Stomach smooth muscle (tissue), 2 donors: ENCODE measurements around the gene ZNRF3.
"Not testable (repeated sequence)": the region's sequence is repeated elsewhere in the genome, so short reads cannot be mapped to it uniquely, and the experiment has no call there.

ENCODE experiments used
- H3K27ac ChIP-seq: one replicate; pipeline ENCODE4 v1.7.0; 2013; ENCODE audit warnings: mild to moderate bottlenecking, low read length, inconsistent platforms
- H3K27me3 ChIP-seq, 2 donors: one replicate each; pipeline ENCODE4 v1.7.0; 2013; ENCODE audit warnings: low read length in 2 of 2; ENCODE audit not compliant: insufficient read depth in 2 of 2, control insufficient read depth in 1 of 2
- H3K36me3 ChIP-seq, 2 donors: one replicate each; pipeline ENCODE4 v1.7.0; 2013; ENCODE audit warnings: low read length in 2 of 2; ENCODE audit not compliant: control insufficient read depth in 2 of 2, insufficient read depth in 2 of 2
- H3K4me1 ChIP-seq: one replicate; pipeline ENCODE4 v1.7.0; 2013; ENCODE audit warnings: low read length; ENCODE audit not compliant: control insufficient read depth, insufficient read depth
- H3K4me3 ChIP-seq, 2 donors: one replicate each; pipeline ENCODE4 v1.7.0; 2013; ENCODE audit warnings: low read length in 2 of 2
- H3K9ac ChIP-seq, 2 donors: one replicate each; pipeline ENCODE4 v1.7.0; 2013; ENCODE audit warnings: low read length in 2 of 2, mild to moderate bottlenecking in 1 of 2
- H3K9me3 ChIP-seq, 2 donors: one replicate each; pipeline ENCODE4 v1.7.0; 2013; ENCODE audit warnings: low read length in 2 of 2; ENCODE audit not compliant: control insufficient read depth in 2 of 2
- donor health status: healthy.
- donor health status: Pancreatic carcinoma.

The ZNRF3 gene

DNA sequence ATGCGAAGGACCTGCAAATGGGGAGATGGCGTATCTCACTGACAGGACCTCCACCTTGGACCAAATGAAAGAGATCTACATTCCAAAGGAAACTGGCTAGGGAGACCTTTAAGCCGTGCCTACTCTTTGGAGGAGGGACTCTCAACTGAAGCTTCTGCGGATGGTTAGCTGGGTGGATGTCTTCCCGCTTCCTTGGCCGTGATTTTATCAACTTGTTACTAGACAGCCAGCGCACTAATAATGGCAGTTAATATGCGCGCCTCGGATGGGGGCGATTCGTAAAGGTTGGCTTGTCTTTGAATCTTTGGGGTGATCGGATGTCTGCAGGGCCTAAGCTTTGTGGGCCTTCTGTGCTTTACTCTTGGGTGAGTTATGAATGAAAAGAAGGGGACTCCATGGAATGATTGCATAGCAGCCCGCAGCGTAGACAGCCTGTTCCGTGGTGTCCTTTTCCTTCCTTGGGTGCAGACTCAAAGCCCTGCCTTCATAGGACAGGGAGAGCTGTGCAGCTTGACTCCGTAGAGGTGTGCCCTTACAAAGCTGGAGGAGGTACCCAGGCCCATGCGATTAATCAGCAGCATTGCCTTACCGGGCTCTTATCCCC is 1.5 kb downstream of the ZNRF3 start:
- no peaks in the 10 kb centered on the region for H3K36me3 ChIP-seq
- H3K27me3 ChIP-seq = no peaks in the 10 kb centered on the region
- H3K27ac ChIP-seq = no peak overlapping the region
- H3K4me3 ChIP-seq = peak overlapping the region; percentile 72 to 80
- peak overlapping the region; percentile 36 to 51 for H3K9ac ChIP-seq
- H3K4me1 ChIP-seq = peaks cover 18% of the 10 kb centered on the region
- no peaks in the 10 kb centered on the region for H3K9me3 ChIP-seq

DNA sequence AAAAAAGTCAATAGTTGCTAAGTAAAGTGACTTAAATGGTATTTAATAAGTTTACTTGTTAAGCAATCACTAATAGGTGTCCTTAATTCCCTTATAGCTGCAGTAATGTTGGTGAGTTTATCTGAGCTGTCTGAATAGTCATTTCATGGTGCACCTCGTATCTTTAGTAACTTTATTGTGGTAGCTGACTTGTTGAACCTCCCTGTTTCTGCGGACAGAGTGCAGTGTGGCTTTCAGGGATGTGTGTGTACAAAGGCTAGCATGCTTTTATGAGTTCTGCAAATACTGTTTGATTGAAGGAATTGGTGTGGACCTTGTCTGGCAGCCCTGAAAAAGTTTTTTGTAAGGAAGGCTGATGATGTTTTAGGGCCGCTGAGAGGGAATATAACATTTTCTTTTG is 2.6 kb downstream of the ZNRF3 start:
- no peaks in the 10 kb centered on the region for H3K36me3 ChIP-seq
- no peak overlapping the region for H3K27ac ChIP-seq
- no peaks in the 10 kb centered on the region for H3K9me3 ChIP-seq
- no peak overlapping the region for H3K9ac ChIP-seq
- peaks cover 18% of the 10 kb centered on the region for H3K4me1 ChIP-seq
- no peaks in the 10 kb centered on the region for H3K27me3 ChIP-seq
- H3K4me3 ChIP-seq = no peak overlapping the region

DNA sequence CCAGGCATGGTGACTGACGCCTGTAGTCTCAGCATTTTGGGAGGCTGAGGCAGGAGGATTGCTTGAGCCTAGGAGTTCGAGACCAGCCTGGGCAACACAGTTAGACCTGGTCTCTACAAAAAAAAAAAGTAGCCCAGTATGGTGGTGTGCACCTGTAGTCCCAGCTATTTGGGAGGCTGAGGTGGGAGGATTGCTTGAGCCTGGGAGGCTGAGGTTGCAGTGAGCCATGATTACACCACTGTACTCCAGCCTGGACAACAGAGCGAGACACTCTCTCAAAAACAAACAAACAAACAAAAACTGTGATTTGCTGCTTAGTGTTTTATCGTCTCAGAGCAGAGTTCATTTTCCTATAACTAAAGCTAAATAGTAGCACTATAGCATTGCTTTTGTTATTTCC is 3.3 kb downstream of the ZNRF3 start:
- not testable (repeated sequence) for H3K4me3 ChIP-seq, H3K9me3 ChIP-seq, H3K27ac ChIP-seq, H3K9ac ChIP-seq, H3K27me3 ChIP-seq, H3K36me3 ChIP-seq
- H3K4me1 ChIP-seq = peaks cover 18% of the 10 kb centered on the region

DNA sequence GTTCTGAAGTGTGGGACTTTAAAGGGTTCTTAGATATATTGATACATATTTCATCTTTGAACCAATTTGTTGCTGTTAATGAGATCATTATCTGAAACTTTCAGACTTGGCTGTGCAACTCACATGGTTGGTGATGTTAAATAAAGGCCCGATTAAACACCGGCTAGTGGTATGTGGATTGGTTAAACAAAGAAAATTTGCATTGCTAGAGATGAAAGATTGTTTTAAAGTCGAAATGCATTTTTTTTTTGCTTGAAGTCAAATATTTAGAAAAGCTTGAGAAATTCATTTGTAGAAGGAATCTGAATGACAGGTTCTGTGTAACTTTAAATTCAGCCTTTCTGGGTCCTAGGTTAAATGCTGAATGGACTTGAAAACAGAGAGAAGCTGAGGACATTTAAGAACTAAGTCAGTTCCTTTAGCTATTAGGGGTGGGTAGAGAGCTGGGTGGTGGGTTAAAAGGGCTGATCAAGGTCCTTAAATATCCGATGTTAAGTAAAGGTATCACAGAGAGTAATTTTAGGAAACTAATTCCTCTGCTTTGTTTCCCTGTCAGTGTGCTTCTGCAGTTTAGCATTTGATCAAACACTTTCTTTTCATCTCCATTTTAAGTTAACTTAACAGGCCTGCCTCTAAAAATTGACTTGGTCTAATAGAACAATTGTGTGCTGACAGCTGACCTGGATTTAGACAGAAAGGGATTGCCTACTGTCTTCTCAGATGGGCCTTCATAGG is 4.5 kb downstream of the ZNRF3 start:
- Histone ChIP-seq H3K27ac (no peak overlapping the region), H3K4me1 (peaks cover 23% of the 10 kb centered on the region), H3K9ac (no peak overlapping the region), H3K4me3 (no peak overlapping the region), H3K27me3 (no peaks in the 10 kb centered on the region), H3K36me3 (no peaks in the 10 kb centered on the region), H3K9me3 (no peaks in the 10 kb centered on the region)

DNA sequence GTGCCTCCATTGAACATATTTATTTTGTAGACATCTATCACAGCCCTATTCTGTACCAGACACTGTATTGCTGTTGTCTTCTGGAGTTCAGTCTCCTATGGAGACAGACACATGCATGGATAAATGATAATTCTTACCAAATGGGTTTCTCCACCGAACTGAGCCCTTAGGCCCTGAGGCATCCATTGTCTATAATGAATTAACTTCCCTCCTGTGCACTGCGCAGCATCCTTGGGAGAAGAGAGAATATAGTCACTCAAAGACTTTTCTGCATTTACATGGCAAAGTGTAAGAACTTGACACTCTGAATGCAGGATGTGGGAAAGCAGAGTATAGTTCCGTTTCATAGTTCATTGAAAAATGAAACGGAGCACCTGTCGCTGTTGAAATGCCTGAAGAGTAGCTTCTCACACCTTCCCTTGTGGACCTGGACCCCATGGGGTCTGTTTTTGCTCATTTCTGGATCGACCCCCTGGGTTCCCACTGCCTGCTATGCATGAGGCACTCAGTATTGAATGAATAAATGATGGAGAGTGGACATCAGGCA is 6.2 kb downstream of the ZNRF3 start:
- H3K9ac ChIP-seq = no peak overlapping the region
- no peaks in the 10 kb centered on the region for H3K9me3 ChIP-seq
- H3K4me1 ChIP-seq = peaks cover 21% of the 10 kb centered on the region
- no peaks in the 10 kb centered on the region for H3K36me3 ChIP-seq
- H3K27ac ChIP-seq = no peak overlapping the region
- no peaks in the 10 kb centered on the region for H3K27me3 ChIP-seq
- H3K4me3 ChIP-seq = no peak overlapping the region

DNA sequence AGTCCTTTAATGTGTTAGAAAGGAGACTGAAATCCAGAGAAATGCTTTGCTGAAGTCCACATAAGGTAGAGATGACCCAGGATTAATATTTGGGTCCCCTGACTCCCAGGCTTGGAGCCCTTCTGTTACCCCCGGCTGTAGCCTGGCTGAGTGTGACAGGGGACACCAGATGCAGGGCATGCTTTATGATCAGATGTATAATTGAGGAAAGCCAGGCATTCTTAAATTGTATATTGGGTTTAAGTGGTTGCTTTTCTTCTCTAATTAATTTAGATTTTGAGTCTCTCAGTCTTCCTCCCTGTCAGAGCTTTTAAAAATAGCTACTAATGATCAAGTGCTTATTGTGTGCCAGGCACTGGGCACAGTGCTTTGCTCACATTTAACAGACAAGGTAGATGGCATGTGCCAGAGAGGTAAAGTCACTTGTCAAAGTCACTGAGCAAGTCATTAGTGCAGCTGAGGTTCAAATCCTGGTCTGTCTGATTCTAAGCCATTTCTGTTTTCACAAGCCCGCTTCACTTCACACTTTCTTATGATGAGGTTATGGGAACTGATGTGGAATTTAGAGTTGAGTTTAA is 7.9 kb downstream of the ZNRF3 start:
- H3K9me3 ChIP-seq = no peaks in the 10 kb centered on the region
- H3K27me3 ChIP-seq = no peaks in the 10 kb centered on the region

DNA sequence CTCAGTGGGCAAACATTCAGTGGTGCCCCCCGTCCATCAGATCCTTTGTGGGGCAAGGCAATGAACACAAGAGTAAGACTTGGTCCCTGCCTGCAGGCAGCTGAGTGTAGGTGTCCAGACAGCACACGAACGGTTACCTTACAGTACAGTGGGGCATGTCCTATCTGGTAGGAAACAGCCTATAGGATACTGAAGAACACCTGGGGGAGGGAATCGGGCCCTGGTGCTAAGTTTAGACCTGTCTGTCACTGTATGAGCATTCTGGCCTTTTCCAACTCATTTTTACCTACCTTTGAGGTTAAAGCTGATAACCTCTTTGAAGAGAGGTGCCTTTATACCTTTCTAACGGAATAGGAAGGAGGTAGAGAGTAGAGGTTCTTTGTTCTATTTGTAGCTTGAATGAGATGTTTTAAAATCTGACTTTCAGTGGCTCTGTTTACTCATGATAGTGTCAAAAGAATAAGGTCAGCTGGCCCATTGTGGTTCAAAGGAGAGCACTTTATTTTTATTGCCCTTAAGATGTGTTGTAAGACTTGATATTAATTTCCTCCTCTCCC is 8.9 kb downstream of the ZNRF3 start:
- H3K27ac ChIP-seq = no peak overlapping the region

More for the DNA sequence above, 7.9 kb downstream of the ZNRF3 start:
- Histone ChIP-seq H3K36me3 (no peaks in the 10 kb centered on the region), H3K27ac (no peak overlapping the region), H3K4me1 (peaks cover 17% of the 10 kb centered on the region), H3K4me3 (no peak overlapping the region), H3K9ac (no peak overlapping the region)

DNA sequence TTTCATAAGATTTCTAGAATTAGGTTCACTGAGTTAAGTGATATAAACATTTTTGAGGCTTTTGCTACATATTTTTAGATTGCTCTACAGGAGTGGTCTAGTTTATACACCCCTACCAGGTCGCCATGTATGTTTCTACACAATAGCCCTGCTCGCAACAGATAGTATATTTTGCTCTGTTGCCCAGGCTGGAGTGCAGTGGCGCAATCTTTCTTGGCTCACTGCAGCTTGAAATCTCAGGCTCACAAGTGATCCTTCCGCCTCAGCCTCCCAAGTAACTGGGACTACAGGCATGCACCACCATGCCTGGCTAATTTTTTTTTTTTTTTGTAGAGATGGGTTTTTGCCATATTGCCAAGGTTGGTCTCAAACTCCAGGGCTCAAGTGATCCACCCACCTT is 10.4 kb downstream of the ZNRF3 start:
- Histone ChIP-seq H3K36me3 (no peaks in the 10 kb centered on the region), H3K27me3 (no peaks in the 10 kb centered on the region), H3K4me1 (peaks cover 10% of the 10 kb centered on the region), H3K9ac (no peak overlapping the region), H3K9me3 (no peaks in the 10 kb centered on the region), H3K27ac (no peak overlapping the region), H3K4me3 (no peak overlapping the region)

More for the DNA sequence above, 8.9 kb downstream of the ZNRF3 start:
- Histone ChIP-seq H3K9ac (no peak overlapping the region), H3K4me1 (peaks cover 10% of the 10 kb centered on the region), H3K9me3 (no peaks in the 10 kb centered on the region), H3K36me3 (no peaks in the 10 kb centered on the region), H3K27me3 (no peaks in the 10 kb centered on the region), H3K4me3 (peak overlapping the region in 1 of 2 donors; percentile 3)

DNA sequence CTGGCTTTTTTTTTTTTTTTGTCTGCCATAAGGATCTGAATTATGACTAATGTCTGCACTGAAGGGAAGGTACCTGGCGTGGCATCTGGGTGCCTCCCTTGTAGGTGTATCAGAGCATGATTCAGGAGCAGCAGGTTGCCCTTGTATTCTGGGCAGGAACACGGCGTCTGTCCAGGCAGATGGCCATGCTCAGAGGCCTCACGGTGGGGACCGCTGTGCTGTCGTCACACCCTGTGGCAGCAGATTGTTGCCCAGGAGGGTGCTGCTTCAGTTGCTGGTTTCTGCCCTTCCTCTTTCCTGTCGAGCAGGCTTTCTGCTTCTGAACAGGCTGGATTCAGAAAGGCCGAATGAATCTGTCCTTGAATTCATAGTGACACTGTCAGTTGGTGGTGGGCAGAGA is 11.0 kb downstream of the ZNRF3 start:
- H3K36me3 ChIP-seq = no peaks in the 10 kb centered on the region
- no peaks in the 10 kb centered on the region for H3K9me3 ChIP-seq
- peaks cover 10% of the 10 kb centered on the region for H3K4me1 ChIP-seq
- H3K27me3 ChIP-seq = no peaks in the 10 kb centered on the region
- no peak overlapping the region for H3K27ac ChIP-seq
- no peak overlapping the region for H3K4me3 ChIP-seq
- H3K9ac ChIP-seq = no peak overlapping the region

DNA sequence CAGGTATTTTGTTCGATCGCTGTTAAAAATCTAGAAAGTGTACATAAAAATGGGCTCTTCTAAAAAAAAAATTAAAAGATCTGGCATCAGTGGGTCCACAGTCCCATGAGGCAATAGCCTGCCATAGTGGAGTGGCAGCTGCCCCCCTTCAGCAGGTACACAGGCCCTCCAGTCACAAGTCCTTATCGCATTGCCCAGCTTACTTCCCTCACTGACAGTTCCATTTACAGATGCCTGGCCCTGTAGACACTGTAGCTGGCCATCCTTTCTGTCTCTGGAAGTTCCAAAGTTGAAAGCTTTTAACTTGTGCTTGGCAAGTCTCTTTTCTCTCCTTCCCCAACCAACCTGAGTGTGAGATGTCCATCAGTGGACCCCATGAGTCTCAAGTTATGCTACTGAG is 11.4 kb downstream of the ZNRF3 start:
- peaks cover 10% of the 10 kb centered on the region for H3K4me1 ChIP-seq
- no peak overlapping the region for H3K9ac ChIP-seq
- no peak overlapping the region for H3K27ac ChIP-seq
- H3K4me3 ChIP-seq = no peak overlapping the region
- H3K36me3 ChIP-seq = no peaks in the 10 kb centered on the region
- no peaks in the 10 kb centered on the region for H3K9me3 ChIP-seq
- no peaks in the 10 kb centered on the region for H3K27me3 ChIP-seq
